Mucosa of stomach (tissue), 1 donor: ENCODE data around the gene GRIP1.

Source experiments
- H3K27me3 ChIP-seq: one replicate; pipeline ENCODE4 v1.7.0; 2013; ENCODE audit warnings: mild to moderate bottlenecking, low read length; ENCODE audit not compliant: control insufficient read depth, insufficient read depth
- H3K36me3 ChIP-seq: one replicate; pipeline ENCODE4 v1.7.0; 2013; ENCODE audit warnings: low read length; ENCODE audit not compliant: control insufficient read depth, insufficient read depth
- H3K4me1 ChIP-seq: one replicate; pipeline ENCODE4 v1.7.0; 2013; ENCODE audit warnings: mild to moderate bottlenecking, low read length; ENCODE audit not compliant: control insufficient read depth, insufficient read depth
- H3K4me3 ChIP-seq: one replicate; pipeline ENCODE4 v1.7.0; 2013; ENCODE audit warnings: low read length
- H3K9ac ChIP-seq: one replicate; pipeline ENCODE4 v1.7.0; 2013; ENCODE audit warnings: mild to moderate bottlenecking, low read length, moderate library complexity
- H3K9me3 ChIP-seq: one replicate; pipeline ENCODE4 v1.7.0; 2013; ENCODE audit warnings: mild to moderate bottlenecking, low read length, moderate library complexity; ENCODE audit not compliant: control insufficient read depth
- donor health status: Pancreatic carcinoma.

GRIP1 gene

DNA sequence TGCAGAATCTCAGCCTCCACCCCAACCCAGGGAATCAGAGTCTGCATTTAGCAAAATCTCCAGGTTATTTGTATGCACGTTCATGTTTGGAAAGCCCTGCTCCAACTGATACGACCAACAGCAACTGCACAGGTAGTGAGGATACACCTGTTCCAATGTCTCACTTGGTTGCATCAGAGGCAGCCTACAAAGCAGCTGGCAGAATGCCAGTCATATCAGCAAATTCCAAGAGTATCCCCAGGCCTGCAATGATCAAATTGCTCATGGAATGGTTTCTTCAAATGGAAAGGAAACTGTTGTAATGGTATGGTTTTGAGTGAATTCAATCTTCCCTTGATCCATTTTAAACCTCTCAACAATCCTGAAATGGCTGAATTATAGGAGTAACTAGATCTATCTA, 75.4 kb downstream of the GRIP1 start:
- no peaks in the 10 kb centered on the region for H3K36me3 ChIP-seq
- no peaks in the 10 kb centered on the region for H3K27me3 ChIP-seq

GRCh38 chr12:66602483-66603143, 76.3 kb downstream of the GRIP1 start:
- Histone ChIP-seq H3K9ac (no peak overlapping the region), H3K9me3 (no peaks in the 10 kb centered on the region), H3K36me3 (no peaks in the 10 kb centered on the region), H3K27me3 (no peaks in the 10 kb centered on the region), H3K4me3 (no peak overlapping the region), H3K4me1 (no peaks in the 10 kb centered on the region)

More for the DNA sequence above, 75.4 kb downstream of the GRIP1 start:
- no peaks in the 10 kb centered on the region for H3K9me3 ChIP-seq
- H3K4me1 ChIP-seq: no peaks in the 10 kb centered on the region
- H3K4me3 ChIP-seq: no peak overlapping the region
- no peak overlapping the region for H3K9ac ChIP-seq

DNA sequence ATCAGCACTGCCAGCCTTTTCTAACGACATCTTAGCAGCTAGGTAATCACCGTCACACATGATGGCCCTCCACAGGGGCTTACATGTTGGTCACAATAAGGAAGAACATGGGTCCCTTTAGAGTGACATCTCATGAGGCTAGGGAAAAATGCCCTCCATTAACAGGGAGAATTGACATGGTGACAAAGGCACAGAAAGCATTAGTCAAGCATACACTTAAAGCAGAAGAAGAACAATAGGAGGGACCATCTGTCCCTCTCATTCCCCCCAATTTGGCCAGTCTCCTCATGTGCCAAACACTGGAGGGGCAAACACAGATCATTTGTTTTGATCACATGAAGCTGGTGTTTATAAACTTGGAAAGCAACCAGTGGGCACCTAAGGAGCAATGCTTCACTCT, 78.0 kb downstream of the GRIP1 start:
- no peak overlapping the region for H3K9ac ChIP-seq
- H3K4me3 ChIP-seq: no peak overlapping the region
- no peaks in the 10 kb centered on the region for H3K9me3 ChIP-seq
- no peaks in the 10 kb centered on the region for H3K27me3 ChIP-seq
- no peaks in the 10 kb centered on the region for H3K4me1 ChIP-seq
- H3K36me3 ChIP-seq: no peaks in the 10 kb centered on the region

DNA sequence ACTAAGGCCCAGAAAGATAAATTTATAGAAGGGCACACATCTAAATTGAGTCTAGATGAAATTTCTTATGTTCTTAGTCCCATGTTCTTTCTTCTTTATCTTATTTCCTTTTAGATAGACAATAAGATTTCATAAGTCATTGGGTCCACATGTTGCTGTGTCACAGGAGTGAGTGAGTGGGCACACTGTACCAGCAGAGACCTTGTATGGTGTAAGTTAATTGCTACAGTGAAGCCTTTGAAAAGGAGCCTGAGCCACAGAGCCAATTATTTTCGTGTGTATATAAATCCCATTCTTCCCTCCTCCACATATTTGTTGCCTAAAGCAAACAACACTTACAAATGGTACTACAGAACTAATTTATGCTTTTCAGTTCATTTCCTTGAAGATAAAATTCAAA, 79.1 kb downstream of the GRIP1 start:
- Histone ChIP-seq H3K4me3 (no peak overlapping the region), H3K4me1 (no peaks in the 10 kb centered on the region), H3K36me3 (no peaks in the 10 kb centered on the region)

GRCh38 chr12:66598608-66599007, 80.3 kb downstream of the GRIP1 start:
- H3K9ac ChIP-seq: no peak overlapping the region
- no peaks in the 10 kb centered on the region for H3K9me3 ChIP-seq
- no peak overlapping the region for H3K4me3 ChIP-seq
- H3K27me3 ChIP-seq: no peaks in the 10 kb centered on the region
- H3K4me1 ChIP-seq: no peaks in the 10 kb centered on the region
- H3K36me3 ChIP-seq: no peaks in the 10 kb centered on the region

More for the DNA sequence above, 79.1 kb downstream of the GRIP1 start:
- Histone ChIP-seq H3K9me3 (no peaks in the 10 kb centered on the region), H3K9ac (no peak overlapping the region), H3K27me3 (no peaks in the 10 kb centered on the region)

GRCh38 chr12:66598079-66598478, 80.8 kb downstream of the GRIP1 start:
- H3K4me1 ChIP-seq: no peaks in the 10 kb centered on the region
- no peak overlapping the region for H3K9ac ChIP-seq
- H3K4me3 ChIP-seq: no peak overlapping the region

GRCh38 chr12:66596199-66596598, 82.7 kb downstream of the GRIP1 start:
- Histone ChIP-seq H3K4me1 (no peaks in the 10 kb centered on the region), H3K36me3 (no peaks in the 10 kb centered on the region), H3K4me3 (no peak overlapping the region), H3K9me3 (no peaks in the 10 kb centered on the region), H3K27me3 (no peaks in the 10 kb centered on the region), H3K9ac (no peak overlapping the region)

More at GRCh38 chr12:66598079-66598478, 80.8 kb downstream of the GRIP1 start:
- no peaks in the 10 kb centered on the region for H3K27me3 ChIP-seq
- no peaks in the 10 kb centered on the region for H3K36me3 ChIP-seq
- H3K9me3 ChIP-seq: no peaks in the 10 kb centered on the region

GRCh38 chr12:66594688-66595087, 84.2 kb downstream of the GRIP1 start:
- Histone ChIP-seq H3K9me3 (no peaks in the 10 kb centered on the region), H3K4me3 (no peak overlapping the region), H3K27me3 (no peaks in the 10 kb centered on the region)

DNA sequence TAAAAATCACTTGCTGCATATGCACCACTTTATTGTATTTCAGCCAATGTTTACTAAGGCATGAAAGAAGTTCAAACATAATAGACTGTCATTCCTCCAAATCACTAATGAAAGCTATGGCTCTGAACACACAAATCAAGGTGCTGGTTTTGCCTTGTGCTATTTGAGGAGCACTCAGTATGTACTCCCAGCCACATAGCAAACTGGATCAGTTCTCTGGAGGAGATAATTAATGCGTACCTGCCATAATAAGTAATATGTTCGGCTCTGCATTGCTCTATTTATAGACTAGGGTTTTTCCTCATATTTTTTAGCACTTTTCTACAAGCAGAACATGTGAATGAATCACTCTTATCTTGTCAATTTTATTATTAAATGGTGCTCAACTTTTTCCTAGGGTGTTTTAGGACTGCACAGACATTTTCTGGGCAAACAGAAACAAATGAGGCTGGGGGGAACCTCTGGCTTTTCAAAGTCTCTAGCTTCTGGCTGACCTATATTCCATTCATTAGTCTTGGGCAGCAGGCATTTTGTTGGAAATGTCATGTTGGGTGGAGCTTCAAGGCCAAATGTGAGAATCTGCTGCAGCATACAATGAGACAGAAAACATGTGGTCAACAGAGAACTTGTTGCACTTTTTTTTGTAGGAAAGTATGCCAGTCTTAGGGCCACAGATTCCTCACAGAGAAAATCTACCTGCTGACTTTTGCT, 88.4 kb downstream of the GRIP1 start:
- H3K4me3 ChIP-seq: no peak overlapping the region
- H3K36me3 ChIP-seq: no peaks in the 10 kb centered on the region
- H3K9ac ChIP-seq: no peak overlapping the region
- H3K4me1 ChIP-seq: no peaks in the 10 kb centered on the region
- H3K27me3 ChIP-seq: no peaks in the 10 kb centered on the region
- no peaks in the 10 kb centered on the region for H3K9me3 ChIP-seq

More at GRCh38 chr12:66594688-66595087, 84.2 kb downstream of the GRIP1 start:
- Histone ChIP-seq H3K36me3 (no peaks in the 10 kb centered on the region), H3K4me1 (no peaks in the 10 kb centered on the region), H3K9ac (no peak overlapping the region)

- Histone ChIP-seq H3K27me3 (no peaks in the 10 kb centered on the region), H3K36me3 (no peaks in the 10 kb centered on the region), H3K9me3 (no peaks in the 10 kb centered on the region), H3K4me1 (no peaks in the 10 kb centered on the region), H3K4me3 (no peak overlapping the region), H3K9ac (no peak overlapping the region)
Observed at GRCh38 chr12:66589095-66589494, 89.8 kb downstream of the GRIP1 start.

- H3K4me1 ChIP-seq: no peaks in the 10 kb centered on the region
- H3K9ac ChIP-seq: no peak overlapping the region
- H3K4me3 ChIP-seq: no peak overlapping the region
- H3K9me3 ChIP-seq: no peaks in the 10 kb centered on the region
- no peaks in the 10 kb centered on the region for H3K27me3 ChIP-seq
- H3K36me3 ChIP-seq: no peaks in the 10 kb centered on the region
Observed at GRCh38 chr12:66587912-66588311, 91.0 kb downstream of the GRIP1 start.

DNA sequence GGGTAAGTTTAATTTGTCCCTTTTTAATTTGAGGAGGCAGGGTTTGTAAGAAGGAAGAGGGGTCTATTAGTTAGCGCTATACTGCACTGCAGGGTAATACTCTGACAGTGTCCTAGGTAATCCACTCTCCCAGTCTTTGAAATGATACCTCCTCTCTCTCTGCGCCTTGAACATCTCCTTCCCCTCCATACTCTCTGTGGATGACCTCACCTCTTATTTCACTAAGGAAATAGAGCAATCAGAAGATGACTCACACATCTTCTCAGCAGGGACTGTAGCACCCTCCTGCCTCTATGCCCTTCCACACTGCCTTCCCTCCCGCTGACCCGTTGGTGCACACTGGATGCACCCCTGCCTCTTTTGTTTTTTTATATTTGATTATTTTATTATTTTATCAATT, 94.2 kb downstream of the GRIP1 start:
- H3K4me1 ChIP-seq: no peaks in the 10 kb centered on the region
- H3K36me3 ChIP-seq: no peaks in the 10 kb centered on the region
- no peak overlapping the region for H3K9ac ChIP-seq
- H3K27me3 ChIP-seq: no peaks in the 10 kb centered on the region
- H3K4me3 ChIP-seq: no peak overlapping the region
- H3K9me3 ChIP-seq: no peaks in the 10 kb centered on the region
